Measurements from ENCODE around the gene SH2D1B. TPM values are rescaled to one million over a fixed set of nuclear protein-coding genes. Genes with fewer than 3 reads are reported as not detected.

Gene SH2D1B
- total and polyA plus RNA-seq, 4 experiments from 2014 or later, result 0.23 TPM; not detected in 3

- Mint-ChIP-seq H3K27ac (no peak overlapping the region), H3K4me3 (no peak overlapping the region), H3K27me3 (peaks cover 22 to 28% of the 10 kb centered on the region in 2 donors), H3K36me3 (no peaks in the 10 kb centered on the region), H3K4me1 (no peaks in the 10 kb centered on the region), H3K9me3 (no peaks in the 10 kb centered on the region)
- H3K4me3 ChIP-seq (ENCODE audit: low read length in 2 of 2), result no peak overlapping the region
- H3K9me3 ChIP-seq (ENCODE audit: control insufficient read depth in 1 of 2, low read length in 2 of 2), result no peaks in the 10 kb centered on the region
- POLR2A ChIA-PET (ENCODE audit: partially characterized antibody), result no interaction called here
- CTCF ChIA-PET (ENCODE audit: partially characterized antibody), result no interaction called here
- intact Hi-C loops (cut with micrococcal nuclease), result no loop called here
- DNase-seq, result no peak
- no peak overlapping the region for H3K27ac ChIP-seq (ENCODE audit: low read depth, low read length)
- H3K4me1 ChIP-seq (ENCODE audit: insufficient read depth, low read length), result no peaks in the 10 kb centered on the region
- no peaks in the 10 kb centered on the region for H3K27me3 ChIP-seq (ENCODE audit: insufficient read depth, low read length)
- H3K36me3 ChIP-seq (ENCODE audit: insufficient read depth, low read length), result no peaks in the 10 kb centered on the region
Measured at GRCh38 chr1:162398999-162399580, 12.8 kb downstream of the SH2D1B start.

GRCh38 chr1:162397943-162398560 lies 13.9 kb downstream of the SH2D1B start:
- no peaks in the 10 kb centered on the region for H3K4me1 Mint-ChIP-seq
- no peaks in the 10 kb centered on the region for H3K9me3 ChIP-seq (ENCODE audit: control insufficient read depth in 1 of 2, low read length in 2 of 2)
- no peaks in the 10 kb centered on the region for H3K36me3 ChIP-seq (ENCODE audit: insufficient read depth, low read length)
- H3K4me3 ChIP-seq (ENCODE audit: low read length in 2 of 2), result no peak overlapping the region
- H3K36me3 Mint-ChIP-seq, result no peaks in the 10 kb centered on the region
- H3K4me1 ChIP-seq (ENCODE audit: insufficient read depth, low read length), result no peaks in the 10 kb centered on the region
- no peaks in the 10 kb centered on the region for H3K27me3 ChIP-seq (ENCODE audit: insufficient read depth, low read length)
- no peaks in the 10 kb centered on the region for H3K9me3 Mint-ChIP-seq
- no peak overlapping the region for H3K4me3 Mint-ChIP-seq
- POLR2A ChIA-PET (ENCODE audit: partially characterized antibody), result no interaction called here
- CTCF ChIA-PET (ENCODE audit: partially characterized antibody), result no interaction called here
- no peak overlapping the region for H3K27ac ChIP-seq (ENCODE audit: low read depth, low read length)
- peaks cover 22 to 28% of the 10 kb centered on the region in 2 donors for H3K27me3 Mint-ChIP-seq
- no peak for DNase-seq
- intact Hi-C loops (cut with micrococcal nuclease), result no loop called here
- H3K27ac Mint-ChIP-seq, result no peak overlapping the region

DNA sequence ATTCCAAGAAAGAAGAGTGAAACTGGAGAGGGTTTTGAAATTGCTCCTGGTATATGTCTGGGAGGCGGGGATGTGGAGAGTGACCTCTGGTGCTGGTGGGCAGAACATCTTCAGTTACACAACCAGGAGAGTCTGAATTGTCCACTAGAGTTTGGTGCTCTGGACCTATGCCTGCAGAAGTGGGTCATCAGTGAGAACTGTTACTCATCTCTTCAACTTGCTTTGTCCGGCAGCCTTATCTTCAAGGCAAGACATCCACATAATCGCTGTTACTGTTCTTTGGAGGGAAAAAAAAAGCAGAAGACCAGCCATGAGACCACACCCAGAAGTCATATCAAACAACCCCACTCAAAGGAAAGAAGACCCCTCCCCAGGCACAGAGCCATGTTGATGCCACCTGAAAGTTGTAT lies 14.9 kb downstream of the SH2D1B start:
- Histone ChIP-seq H3K36me3 (ENCODE audit: insufficient read depth, low read length) (no peaks in the 10 kb centered on the region), H3K4me3 (ENCODE audit: low read length in 2 of 2) (no peak overlapping the region), H3K27ac (ENCODE audit: low read depth, low read length) (no peak overlapping the region), H3K9me3 (ENCODE audit: control insufficient read depth in 1 of 2, low read length in 2 of 2) (no peaks in the 10 kb centered on the region), H3K4me1 (ENCODE audit: insufficient read depth, low read length) (no peaks in the 10 kb centered on the region), H3K27me3 (ENCODE audit: insufficient read depth, low read length) (no peaks in the 10 kb centered on the region)
- ChIA-PET POLR2A (ENCODE audit: partially characterized antibody) (no interaction called here), CTCF (ENCODE audit: partially characterized antibody) (no interaction called here)
- Mint-ChIP-seq H3K4me1 (peaks cover 0 to 2% (median 0%) of the 10 kb centered on the region in 4 donors), H3K27me3 (peaks cover 19 to 25% of the 10 kb centered on the region in 2 donors), H3K36me3 (no peaks in the 10 kb centered on the region), H3K9me3 (no peaks in the 10 kb centered on the region), H3K27ac (no peak overlapping the region), H3K4me3 (no peak overlapping the region)
- no peak for DNase-seq
- intact Hi-C loops (cut with micrococcal nuclease), result no loop called here

DNA sequence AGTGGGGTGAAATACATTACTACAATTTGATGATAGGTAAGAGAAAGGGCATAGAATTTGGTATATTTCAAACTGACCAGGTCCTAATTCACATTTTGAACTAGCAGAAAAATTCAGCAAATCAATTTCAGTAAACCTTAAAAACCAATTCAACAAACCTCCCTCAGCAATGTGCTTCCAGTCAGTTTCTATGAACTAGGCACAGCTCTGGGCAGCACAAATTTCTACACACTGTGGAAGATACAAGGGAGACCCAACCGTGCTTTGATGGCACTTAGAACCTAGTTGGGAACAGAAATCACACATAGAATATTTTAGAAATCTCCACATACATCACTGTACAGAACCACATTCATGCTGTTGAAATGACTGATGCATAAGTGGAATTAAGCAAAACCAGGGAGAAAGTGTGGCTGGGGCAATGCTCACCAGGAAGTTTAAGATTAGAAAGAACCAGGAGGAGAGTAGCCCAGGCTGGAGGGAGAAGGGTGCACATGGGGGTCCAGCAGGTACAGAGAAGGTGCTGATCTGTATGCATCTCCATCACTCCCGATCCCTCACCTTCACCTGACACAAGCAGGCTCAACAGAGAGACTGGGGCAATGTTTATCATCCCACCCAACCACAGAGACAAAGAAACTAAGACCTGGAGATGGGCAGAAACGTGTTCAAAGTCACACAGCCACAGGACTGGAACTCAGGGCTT lies 15.6 kb downstream of the SH2D1B start:
- Histone ChIP-seq H3K27ac (ENCODE audit: low read depth, low read length) (no peak overlapping the region), H3K4me3 (ENCODE audit: low read length in 2 of 2) (no peak overlapping the region), H3K4me1 (ENCODE audit: insufficient read depth, low read length) (no peaks in the 10 kb centered on the region), H3K36me3 (ENCODE audit: insufficient read depth, low read length) (no peaks in the 10 kb centered on the region), H3K9me3 (ENCODE audit: control insufficient read depth in 1 of 2, low read length in 2 of 2) (no peaks in the 10 kb centered on the region), H3K27me3 (ENCODE audit: insufficient read depth, low read length) (no peaks in the 10 kb centered on the region)
- Mint-ChIP-seq H3K27me3 (peaks cover 19 to 25% of the 10 kb centered on the region in 2 donors), H3K4me3 (no peak overlapping the region), H3K4me1 (peaks cover 0 to 4% (median 0%) of the 10 kb centered on the region in 4 donors), H3K9me3 (no peaks in the 10 kb centered on the region), H3K27ac (no peak overlapping the region), H3K36me3 (no peaks in the 10 kb centered on the region)
- intact Hi-C loops (cut with micrococcal nuclease), result no loop called here
- ChIA-PET POLR2A (ENCODE audit: partially characterized antibody) (no interaction called here), CTCF (ENCODE audit: partially characterized antibody) (no interaction called here)
- no peak for DNase-seq

DNA sequence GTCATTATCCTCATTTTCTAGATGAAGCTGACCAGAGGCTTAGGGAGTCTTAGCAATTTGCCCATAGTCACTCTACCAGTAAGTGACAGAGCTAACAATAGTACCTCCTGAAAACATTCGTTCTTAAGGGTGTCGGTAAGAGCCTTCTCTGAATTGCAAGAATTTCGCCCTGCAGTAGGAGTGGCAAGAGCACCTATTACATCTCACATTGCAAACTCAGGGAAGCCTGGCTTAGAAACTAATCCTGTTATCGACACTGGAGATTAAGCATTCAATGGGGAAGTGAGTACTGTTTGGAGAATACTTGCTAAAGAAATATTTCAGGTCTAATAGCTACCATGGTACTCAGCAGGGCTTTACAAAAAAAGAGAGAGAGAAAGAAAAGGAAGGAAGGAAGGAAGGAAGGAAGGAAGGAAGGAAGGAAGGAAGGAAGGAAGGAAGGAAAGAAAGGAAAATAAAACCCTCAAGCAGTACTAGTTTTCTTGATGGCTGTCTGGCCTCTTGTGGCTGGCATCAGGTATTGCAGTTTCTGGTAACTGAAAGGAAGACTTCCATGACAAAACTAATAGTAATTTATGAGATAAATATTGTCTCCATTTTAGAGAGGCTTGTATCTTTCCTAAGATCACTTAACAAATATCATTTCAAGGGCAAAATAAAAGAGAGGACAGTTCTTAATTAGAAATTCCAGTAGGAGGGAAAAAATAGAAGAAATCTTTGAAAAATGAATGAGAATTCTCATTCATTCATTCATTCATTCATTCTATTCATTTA lies 20.0 kb downstream of the SH2D1B start:
- intact Hi-C loops (cut with micrococcal nuclease), result loop anchor here (5.0 kb wide), 2 partner anchors 530 to 600 kb away; no protein-coding TSS in a partner anchor
- peak in 2 of 5 donors; percentile 1 to 2 for DNase-seq
- Mint-ChIP-seq H3K4me1 (peaks cover 0 to 6% (median 0%) of the 10 kb centered on the region in 4 donors), H3K9me3 (no peaks in the 10 kb centered on the region), H3K27me3 (peaks cover 7 to 26% of the 10 kb centered on the region in 2 donors), H3K36me3 (no peaks in the 10 kb centered on the region), H3K4me3 (no peak overlapping the region), H3K27ac (peak overlapping the region in 1 of 7 donors; percentile 81)
- H3K9me3 ChIP-seq (ENCODE audit: control insufficient read depth in 1 of 2, low read length in 2 of 2), result no peaks in the 10 kb centered on the region
- H3K4me1 ChIP-seq (ENCODE audit: insufficient read depth, low read length), result no peaks in the 10 kb centered on the region
- no peak overlapping the region for H3K4me3 ChIP-seq (ENCODE audit: low read length in 2 of 2)
- ChIA-PET CTCF (ENCODE audit: partially characterized antibody) (interaction anchor here (1.2 to 2.0 kb wide), 3 partner anchors 10 to 336 kb away, joined by 4 to 9 read pairs (median 5); no protein-coding TSS in a partner anchor), POLR2A (ENCODE audit: partially characterized antibody) (no interaction called here)
- no peaks in the 10 kb centered on the region for H3K36me3 ChIP-seq (ENCODE audit: insufficient read depth, low read length)
- H3K27me3 ChIP-seq (ENCODE audit: insufficient read depth, low read length), result no peaks in the 10 kb centered on the region
- no peak overlapping the region for H3K27ac ChIP-seq (ENCODE audit: low read depth, low read length)

GRCh38 chr1:162390396-162391185 lies 21.3 kb downstream of the SH2D1B start:
- Histone ChIP-seq H3K27me3 (ENCODE audit: insufficient read depth, low read length) (no peaks in the 10 kb centered on the region), H3K27ac (ENCODE audit: low read depth, low read length) (no peak overlapping the region), H3K4me3 (ENCODE audit: low read length in 2 of 2) (no peak overlapping the region), H3K4me1 (ENCODE audit: insufficient read depth, low read length) (no peaks in the 10 kb centered on the region), H3K9me3 (ENCODE audit: control insufficient read depth in 1 of 2, low read length in 2 of 2) (no peaks in the 10 kb centered on the region), H3K36me3 (ENCODE audit: insufficient read depth, low read length) (no peaks in the 10 kb centered on the region)
- H3K27ac Mint-ChIP-seq, result no peak overlapping the region
- no peaks in the 10 kb centered on the region for H3K9me3 Mint-ChIP-seq
- intact Hi-C loops (cut with micrococcal nuclease), result loop anchor here (5.0 kb wide), 2 partner anchors 528 to 598 kb away; no protein-coding TSS in a partner anchor
- ChIA-PET POLR2A (ENCODE audit: partially characterized antibody) (no interaction called here), CTCF (ENCODE audit: partially characterized antibody) (interaction anchor here (1.4 to 2.0 kb wide), 3 partner anchors 8 to 19 kb away, joined by 3 to 5 read pairs (median 4); no protein-coding TSS in a partner anchor)
- no peaks in the 10 kb centered on the region for H3K36me3 Mint-ChIP-seq
- H3K27me3 Mint-ChIP-seq, result peaks cover 7 to 20% of the 10 kb centered on the region in 2 donors
- peaks cover 0 to 6% (median 0%) of the 10 kb centered on the region in 4 donors for H3K4me1 Mint-ChIP-seq
- DNase-seq, result no peak
- H3K4me3 Mint-ChIP-seq, result no peak overlapping the region

All from CD4-positive, alpha-beta memory T cell (primary cell).